ENCODE results near the gene KIR3DL1.

GRCh38 chr19:54792814-54793213 is 23.5 kb upstream of the KIR3DL1 start:
- TF ChIP-seq, protein P1, sequence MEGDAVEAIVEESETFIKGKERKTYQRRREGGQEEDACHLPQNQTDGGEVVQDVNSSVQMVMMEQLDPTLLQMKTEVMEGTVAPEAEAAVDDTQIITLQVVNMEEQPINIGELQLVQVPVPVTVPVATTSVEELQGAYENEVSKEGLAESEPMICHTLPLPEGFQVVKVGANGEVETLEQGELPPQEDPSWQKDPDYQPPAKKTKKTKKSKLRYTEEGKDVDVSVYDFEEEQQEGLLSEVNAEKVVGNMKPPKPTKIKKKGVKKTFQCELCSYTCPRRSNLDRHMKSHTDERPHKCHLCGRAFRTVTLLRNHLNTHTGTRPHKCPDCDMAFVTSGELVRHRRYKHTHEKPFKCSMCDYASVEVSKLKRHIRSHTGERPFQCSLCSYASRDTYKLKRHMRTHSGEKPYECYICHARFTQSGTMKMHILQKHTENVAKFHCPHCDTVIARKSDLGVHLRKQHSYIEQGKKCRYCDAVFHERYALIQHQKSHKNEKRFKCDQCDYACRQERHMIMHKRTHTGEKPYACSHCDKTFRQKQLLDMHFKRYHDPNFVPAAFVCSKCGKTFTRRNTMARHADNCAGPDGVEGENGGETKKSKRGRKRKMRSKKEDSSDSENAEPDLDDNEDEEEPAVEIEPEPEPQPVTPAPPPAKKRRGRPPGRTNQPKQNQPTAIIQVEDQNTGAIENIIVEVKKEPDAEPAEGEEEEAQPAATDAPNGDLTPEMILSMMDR (IDR thresholded peaks at IDR 0.05): no peak
- TF ChIP-seq EZH2 (IDR thresholded peaks at IDR 0.05; ENCODE audit: borderline replicate concordance, insufficient read depth, low read depth, low read length, poor library complexity, severe bottlenecking): no peak
